ENCODE results near the gene CACNA1C. TPM values are rescaled to one million over a fixed set of nuclear protein-coding genes. Genes with fewer than 3 reads are reported as not detected.
A peak's percentile ranks its signal among the peaks of the same experiment; 100 is the strongest.

Gene CACNA1C
- total RNA-seq, 4 donors from 2014 or later = 5.2 to 12.9 (median 6.3) TPM

DNA sequence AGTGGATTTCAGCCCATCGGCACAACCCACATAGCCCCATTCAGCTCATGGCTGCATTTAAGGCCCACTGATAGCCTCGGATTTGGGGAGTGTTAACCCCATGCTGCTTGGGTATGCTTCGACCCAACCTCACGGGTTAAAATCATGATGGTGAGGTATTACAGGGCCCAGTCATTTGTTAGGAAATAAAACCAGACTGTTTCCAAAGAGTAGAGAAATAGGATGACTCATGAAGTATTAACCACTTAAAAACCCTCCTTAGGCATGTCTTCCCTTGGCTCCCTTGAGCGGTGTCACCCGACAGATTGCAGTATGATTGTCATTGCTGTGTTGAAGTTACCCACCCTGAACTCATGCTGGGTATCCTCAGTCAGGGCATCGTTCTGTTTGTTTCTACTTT, 289.1 kb downstream of the CACNA1C start:
- H3K9me3 ChIP-seq = no peaks in the 10 kb centered on the region

DNA sequence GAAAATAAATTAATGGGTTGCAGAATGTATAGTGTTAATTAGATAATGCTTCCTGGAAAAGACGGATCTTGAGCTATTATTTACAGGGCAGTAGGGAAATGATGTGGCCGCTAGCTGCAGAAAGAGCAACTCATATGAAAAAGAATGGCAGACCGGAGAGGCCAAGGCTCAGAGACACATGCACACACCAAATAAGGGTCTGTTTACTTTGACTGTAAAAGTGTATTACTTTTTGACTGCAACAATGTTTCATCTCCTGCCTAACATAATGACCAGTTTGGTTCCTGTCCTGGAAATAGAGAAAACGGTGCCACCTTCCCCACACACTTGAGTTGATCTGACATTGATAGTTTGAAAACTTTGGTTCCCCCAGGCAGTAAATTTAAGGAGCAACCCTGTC, 290.9 kb downstream of the CACNA1C start:
- no peak for DNase-seq (ENCODE audit: low spot score in 2 of 2)
- 27 to 54% methylated on average over 4 of the region's 4 CpGs for WGBS, 2 donors
- H3K27ac ChIP-seq = no peak overlapping the region

More for the DNA sequence above, 289.1 kb downstream of the CACNA1C start:
- no peaks in the 10 kb centered on the region for H3K36me3 ChIP-seq
- DNase-seq (ENCODE audit: low spot score in 2 of 2) = no peak
- 67 to 75% methylated on average over 7 of the region's 7 CpGs for WGBS, 2 donors
- H3K27me3 ChIP-seq = no peaks in the 10 kb centered on the region
- no peak overlapping the region for H3K4me3 ChIP-seq
- TF ChIP-seq EP300 (IDR thresholded peaks at IDR 0.05) = no peak
- TF ChIP-seq, protein P1, sequence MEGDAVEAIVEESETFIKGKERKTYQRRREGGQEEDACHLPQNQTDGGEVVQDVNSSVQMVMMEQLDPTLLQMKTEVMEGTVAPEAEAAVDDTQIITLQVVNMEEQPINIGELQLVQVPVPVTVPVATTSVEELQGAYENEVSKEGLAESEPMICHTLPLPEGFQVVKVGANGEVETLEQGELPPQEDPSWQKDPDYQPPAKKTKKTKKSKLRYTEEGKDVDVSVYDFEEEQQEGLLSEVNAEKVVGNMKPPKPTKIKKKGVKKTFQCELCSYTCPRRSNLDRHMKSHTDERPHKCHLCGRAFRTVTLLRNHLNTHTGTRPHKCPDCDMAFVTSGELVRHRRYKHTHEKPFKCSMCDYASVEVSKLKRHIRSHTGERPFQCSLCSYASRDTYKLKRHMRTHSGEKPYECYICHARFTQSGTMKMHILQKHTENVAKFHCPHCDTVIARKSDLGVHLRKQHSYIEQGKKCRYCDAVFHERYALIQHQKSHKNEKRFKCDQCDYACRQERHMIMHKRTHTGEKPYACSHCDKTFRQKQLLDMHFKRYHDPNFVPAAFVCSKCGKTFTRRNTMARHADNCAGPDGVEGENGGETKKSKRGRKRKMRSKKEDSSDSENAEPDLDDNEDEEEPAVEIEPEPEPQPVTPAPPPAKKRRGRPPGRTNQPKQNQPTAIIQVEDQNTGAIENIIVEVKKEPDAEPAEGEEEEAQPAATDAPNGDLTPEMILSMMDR (IDR thresholded peaks at IDR 0.05) = no peak
- no peak for TF ChIP-seq POLR2A (IDR thresholded peaks at IDR 0.05)
- no peak overlapping the region for H3K27ac ChIP-seq
- H3K4me1 ChIP-seq = peaks cover 0 to 11% (median 2%) of the 10 kb centered on the region in 4 donors

DNA sequence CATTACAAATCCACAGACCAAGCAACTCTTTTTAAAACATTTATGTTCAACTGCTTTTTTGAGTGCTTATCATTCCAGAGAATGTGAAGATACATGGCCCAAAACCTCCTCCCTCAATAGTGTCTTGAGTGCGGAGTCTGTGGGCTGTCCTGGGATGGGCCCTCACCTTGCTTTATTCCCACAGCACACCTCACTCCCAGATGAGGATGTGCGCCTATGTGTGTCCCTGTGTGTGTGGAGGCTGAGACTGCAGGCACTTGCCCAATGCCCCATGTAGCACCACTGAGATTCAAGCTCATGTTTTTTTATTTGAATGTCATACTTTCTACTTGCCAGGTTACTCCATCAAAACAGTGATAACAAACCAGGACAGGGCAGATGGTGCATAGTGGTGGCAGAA, 291.7 kb downstream of the CACNA1C start:
- Histone ChIP-seq H3K27me3 (no peaks in the 10 kb centered on the region), H3K4me1 (peaks cover 0 to 8% (median 2%) of the 10 kb centered on the region in 4 donors), H3K4me3 (no peak overlapping the region), H3K27ac (peak overlapping the region in 1 of 4 donors; percentile 16), H3K36me3 (no peaks in the 10 kb centered on the region), H3K9me3 (no peaks in the 10 kb centered on the region)
- WGBS, 2 donors = 84 to 94% methylated on average over 2 of the region's 2 CpGs
- no peak for DNase-seq (ENCODE audit: low spot score in 2 of 2)
- TF ChIP-seq EP300 (IDR thresholded peaks at IDR 0.05) (no peak), POLR2A (IDR thresholded peaks at IDR 0.05) (no peak)
- TF ChIP-seq, protein P1 (IDR thresholded peaks at IDR 0.05) = no peak

More for the DNA sequence above, 290.9 kb downstream of the CACNA1C start:
- TF ChIP-seq POLR2A (IDR thresholded peaks at IDR 0.05) (no peak), EP300 (IDR thresholded peaks at IDR 0.05) (no peak)
- TF ChIP-seq, protein P1 (IDR thresholded peaks at IDR 0.05) = no peak
- Histone ChIP-seq H3K27me3 (no peaks in the 10 kb centered on the region), H3K4me3 (no peak overlapping the region), H3K36me3 (no peaks in the 10 kb centered on the region), H3K4me1 (peaks cover 0 to 8% (median 2%) of the 10 kb centered on the region in 4 donors), H3K9me3 (no peaks in the 10 kb centered on the region)

DNA sequence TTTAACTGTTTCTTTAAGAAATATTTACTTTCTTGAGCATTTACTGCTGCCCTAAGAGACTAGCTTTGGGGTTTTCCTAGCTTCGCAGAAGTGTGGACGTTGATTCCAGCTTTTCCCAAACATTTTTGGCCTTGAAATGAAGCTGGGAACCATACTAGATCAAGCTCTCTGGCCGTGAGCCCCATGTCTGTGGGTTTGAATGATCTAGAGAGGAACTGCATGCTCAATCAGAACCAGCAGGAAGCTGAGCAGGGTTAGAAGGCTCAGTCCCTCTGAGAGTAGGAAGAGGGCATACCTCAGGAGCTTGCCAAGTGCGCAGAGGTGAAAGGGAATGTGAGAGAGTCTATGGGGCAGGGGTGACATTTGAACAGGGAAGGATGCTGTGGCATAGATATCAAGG, 292.1 kb downstream of the CACNA1C start:
- H3K4me3 ChIP-seq = no peak overlapping the region
- H3K27ac ChIP-seq = peak overlapping the region in 1 of 4 donors; percentile 16
- TF ChIP-seq, protein P1 (IDR thresholded peaks at IDR 0.05) = no peak
- TF ChIP-seq EP300 (IDR thresholded peaks at IDR 0.05) (no peak), POLR2A (IDR thresholded peaks at IDR 0.05) (no peak)
- no peaks in the 10 kb centered on the region for H3K9me3 ChIP-seq
- H3K4me1 ChIP-seq = peaks cover 0 to 8% (median 2%) of the 10 kb centered on the region in 4 donors
- H3K27me3 ChIP-seq = no peaks in the 10 kb centered on the region
- 41 to 45% methylated on average over 4 of the region's 4 CpGs for WGBS, 2 donors
- DNase-seq (ENCODE audit: low spot score in 2 of 2) = no peak
- no peaks in the 10 kb centered on the region for H3K36me3 ChIP-seq

DNA sequence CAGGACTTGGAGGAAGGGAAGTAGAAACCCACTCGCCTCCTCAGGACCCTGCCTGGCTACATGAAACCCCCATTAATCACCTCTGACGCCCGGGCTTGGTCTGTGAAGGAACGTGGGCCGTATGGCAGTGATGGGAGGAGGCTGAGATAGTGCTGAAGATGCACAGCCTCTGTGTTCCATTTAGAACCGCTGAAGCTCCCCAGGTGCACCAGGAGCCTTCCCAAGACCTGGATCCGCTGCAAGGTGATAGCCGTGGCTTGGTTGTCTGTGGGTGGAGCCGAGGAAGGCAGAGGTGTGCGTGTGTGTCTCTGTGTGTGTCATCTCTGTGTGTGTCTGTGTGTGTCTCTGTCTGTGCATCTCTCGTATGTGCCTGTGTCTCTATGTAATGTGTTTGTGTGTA, 293.1 kb downstream of the CACNA1C start:
- peaks cover 0 to 8% (median 2%) of the 10 kb centered on the region in 4 donors for H3K4me1 ChIP-seq
- TF ChIP-seq, protein P1 (IDR thresholded peaks at IDR 0.05) = no peak
- TF ChIP-seq POLR2A (IDR thresholded peaks at IDR 0.05) (no peak), EP300 (IDR thresholded peaks at IDR 0.05) (no peak)
- DNase-seq (ENCODE audit: low spot score in 2 of 2) = no peak
- H3K36me3 ChIP-seq = no peaks in the 10 kb centered on the region
- 74 to 80% methylated on average over 11 of the region's 11 CpGs for WGBS, 2 donors
- H3K27me3 ChIP-seq = no peaks in the 10 kb centered on the region
- H3K27ac ChIP-seq = no peak overlapping the region
- no peak overlapping the region for H3K4me3 ChIP-seq
- no peaks in the 10 kb centered on the region for H3K9me3 ChIP-seq

All from tibial nerve (tissue), 4 donors.